NB4 (cell line): Measurements from ENCODE around the gene EIF4B.
A peak's percentile ranks its signal among the peaks of the same experiment; 100 is the strongest.

Experiments used
- CTCF ChIP-seq: IDR thresholded peaks from one replicate; pipeline ENCODE4 v1.5.1; 2012; ENCODE audit warnings: low read depth, low read length
- TF ChIP-seq, protein P1 (sequence below): IDR thresholded peaks from 2 replicates; pipeline ENCODE4 v1.6.1; 2011; ENCODE audit warnings: low read depth, low read length

DNA sequence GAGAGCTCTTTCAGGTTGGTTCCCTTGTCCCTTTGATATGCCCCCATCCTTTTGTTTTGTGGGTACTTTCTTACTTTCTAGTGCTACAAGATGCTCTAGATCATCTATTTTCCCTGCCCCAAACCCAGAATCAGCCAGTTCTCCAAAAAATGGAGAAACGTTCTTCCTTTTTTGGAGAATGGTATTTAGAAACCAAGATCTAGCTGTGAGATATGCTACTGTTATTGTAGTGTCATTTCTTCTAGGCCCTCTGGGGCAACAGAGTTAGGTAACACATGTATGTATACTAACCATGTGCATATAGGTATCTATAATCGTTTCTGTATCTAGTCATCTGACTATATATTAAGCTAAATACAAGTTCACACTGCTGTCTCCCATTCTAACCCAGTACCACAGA, 84.3 kb downstream of the EIF4B start:
- TF ChIP-seq, protein P1, sequence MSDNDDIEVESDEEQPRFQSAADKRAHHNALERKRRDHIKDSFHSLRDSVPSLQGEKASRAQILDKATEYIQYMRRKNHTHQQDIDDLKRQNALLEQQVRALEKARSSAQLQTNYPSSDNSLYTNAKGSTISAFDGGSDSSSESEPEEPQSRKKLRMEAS: 0 out of 2 replicates have a peak, but pooled peaks have one; percentile 13
- TF ChIP-seq CTCF: no peak
